HG03354 (cell line): ENCODE measurements around the gene TIMM50.
"Not testable (repeated sequence)": the region's sequence is repeated elsewhere in the genome, so short reads cannot be mapped to it uniquely, and the experiment has no call there.

ENCODE experiments used
- ATAC-seq: cut with Tn5 transposase; IDR thresholded peaks from one replicate; pipeline ENCODE4 v1.9.1; 2021; ENCODE audit warnings: mild to moderate bottlenecking; ENCODE audit not compliant: unreplicated experiment, poor library complexity, severe bottlenecking

The TIMM50 gene

GRCh38 chr19:39480337-39481228, at the start of gene TIMM50:
Gene TIMM50, plus strand, starts transcription at chr19:39480838. Its CDS starts 16 bp downstream, at chr19:39480854.
- ATAC-seq, result peak; percentile 89

GRCh38 chr19:39432677-39433025, 48.0 kb upstream of the TIMM50 start:
- ATAC-seq, result no peak

- no peak for ATAC-seq
Measured at GRCh38 chr19:39433480-39434079, 47.1 kb upstream of the TIMM50 start.

- ATAC-seq, result no peak
Measured at GRCh38 chr19:39434123-39435076, 46.2 kb upstream of the TIMM50 start.

GRCh38 chr19:39435499-39436349, 44.9 kb upstream of the TIMM50 start, which contains the start of gene RPS16:
Gene RPS16, minus strand, starts transcription at chr19:39435949. Its CDS starts 54 bp downstream, at chr19:39435895.
- peak; percentile 78 for ATAC-seq

- ATAC-seq, result no peak
Measured at GRCh38 chr19:39436350-39436716, 44.3 kb upstream of the TIMM50 start.

GRCh38 chr19:39438270-39438934, 42.2 kb upstream of the TIMM50 start:
- ATAC-seq, result no peak

- ATAC-seq, result no peak
Measured at GRCh38 chr19:39444598-39445195, 35.9 kb upstream of the TIMM50 start.

GRCh38 chr19:39445196-39446111, 35.2 kb upstream of the TIMM50 start, which contains the start of gene SUPT5H:
Gene SUPT5H, plus strand, starts transcription at chr19:39445582. Its CDS starts 309 bp downstream, at chr19:39445891.
- peak; percentile 85 for ATAC-seq

- ATAC-seq, result no peak
Measured at GRCh38 chr19:39446365-39447084, 34.1 kb upstream of the TIMM50 start.

GRCh38 chr19:39448271-39448670, 32.4 kb upstream of the TIMM50 start:
- peak; percentile 41 for ATAC-seq

- ATAC-seq, result no peak
Measured at GRCh38 chr19:39449116-39449797, 31.4 kb upstream of the TIMM50 start.

- ATAC-seq, result not testable (repeated sequence)
Measured at GRCh38 chr19:39451257-39451656, 29.4 kb upstream of the TIMM50 start.

- no peak for ATAC-seq
Measured at GRCh38 chr19:39463403-39463802, 17.2 kb upstream of the TIMM50 start.

- ATAC-seq, result no peak
Measured at GRCh38 chr19:39465956-39466747, 14.5 kb upstream of the TIMM50 start.
